ENCODE data around the gene SPOCK3.
"Not testable (repeated sequence)": the region's sequence is repeated elsewhere in the genome, so short reads cannot be mapped to it uniquely, and the experiment has no call there.

The SPOCK3 gene

GRCh38 chr4:167035390-167035789 lies 198.9 kb downstream of the SPOCK3 start:
- DNase-seq (ENCODE audit: low read depth in 2 of 2), result no peak

- no peak for DNase-seq (ENCODE audit: low read depth in 2 of 2)
Observed at GRCh38 chr4:167034983-167035382, 199.3 kb downstream of the SPOCK3 start.

- no peak for DNase-seq (ENCODE audit: low read depth in 2 of 2)
Observed at GRCh38 chr4:167032871-167033270, 201.4 kb downstream of the SPOCK3 start.

GRCh38 chr4:167031534-167032156 lies 202.6 kb downstream of the SPOCK3 start:
- DNase-seq (ENCODE audit: low read depth in 2 of 2), result no peak

- no peak for DNase-seq (ENCODE audit: low read depth in 2 of 2)
Observed at GRCh38 chr4:167028976-167029375, 205.3 kb downstream of the SPOCK3 start.

GRCh38 chr4:167025670-167026069 lies 208.6 kb downstream of the SPOCK3 start:
- no peak for DNase-seq (ENCODE audit: low read depth in 2 of 2)

GRCh38 chr4:167023364-167023925 lies 210.8 kb downstream of the SPOCK3 start:
- no peak for DNase-seq (ENCODE audit: low read depth in 2 of 2)

- peak in 1 of 2 donors; percentile 19 for DNase-seq (ENCODE audit: low read depth in 2 of 2)
Observed at GRCh38 chr4:167021545-167022155, 212.6 kb downstream of the SPOCK3 start.

GRCh38 chr4:167020410-167020809 lies 213.9 kb downstream of the SPOCK3 start:
- DNase-seq (ENCODE audit: low read depth in 2 of 2), result no peak

- no peak for DNase-seq (ENCODE audit: low read depth in 2 of 2)
Observed at GRCh38 chr4:167014944-167015343, 219.3 kb downstream of the SPOCK3 start.

- no peak for DNase-seq (ENCODE audit: low read depth in 2 of 2)
Observed at GRCh38 chr4:167003326-167003725, 231.0 kb downstream of the SPOCK3 start.

GRCh38 chr4:167000141-167000852 lies 234.0 kb downstream of the SPOCK3 start:
- DNase-seq (ENCODE audit: low read depth in 2 of 2), result no peak

GRCh38 chr4:166996216-166996615 lies 238.1 kb downstream of the SPOCK3 start:
- DNase-seq (ENCODE audit: low read depth in 2 of 2), result no peak

- no peak for DNase-seq (ENCODE audit: low read depth in 2 of 2)
Observed at GRCh38 chr4:166994686-166995085, 239.6 kb downstream of the SPOCK3 start.

GRCh38 chr4:166991006-166991561 lies 243.2 kb downstream of the SPOCK3 start:
- no peak for DNase-seq (ENCODE audit: low read depth in 2 of 2)

- DNase-seq (ENCODE audit: low read depth in 2 of 2), result no peak
Observed at GRCh38 chr4:166989886-166990285, 244.4 kb downstream of the SPOCK3 start.

GRCh38 chr4:166987026-166987425 lies 247.3 kb downstream of the SPOCK3 start:
- DNase-seq (ENCODE audit: low read depth in 2 of 2), result no peak

GRCh38 chr4:166981847-166982246 lies 252.4 kb downstream of the SPOCK3 start:
- no peak for DNase-seq (ENCODE audit: low read depth in 2 of 2)

GRCh38 chr4:166980419-166980818 lies 253.9 kb downstream of the SPOCK3 start:
- no peak for DNase-seq (ENCODE audit: low read depth in 2 of 2)

- no peak for DNase-seq (ENCODE audit: low read depth in 2 of 2)
Observed at GRCh38 chr4:166977596-166977995, 256.7 kb downstream of the SPOCK3 start.

GRCh38 chr4:166972071-166972470 lies 262.2 kb downstream of the SPOCK3 start:
- DNase-seq (ENCODE audit: low read depth in 2 of 2), result no peak

GRCh38 chr4:166968219-166968618 lies 266.1 kb downstream of the SPOCK3 start:
- not testable (repeated sequence) for DNase-seq (ENCODE audit: low read depth in 2 of 2)

Measured in stimulated activated CD8-positive, alpha-beta memory T cell treated with anti-CD3 and anti-CD28 coated beads, Interleukin-7, amount 100 ng/mL, for 1 hour (primary cell).